CD4-positive, CD25-positive, alpha-beta regulatory T cell (primary cell): Measurements from ENCODE around the gene ZNF407. TPM values are rescaled to one million over a fixed set of nuclear protein-coding genes. Genes with fewer than 3 reads are reported as not detected.

ENCODE experiments used
- ATAC-seq, 2 donors: fragments of 150-1000 bp; cut with Tn5 transposase; one replicate each; pipeline ENCODE4 v1.10.0; 2021; ENCODE audit warnings: low read depth in 2 of 2, moderate number of reproducible peaks in 2 of 2, moderate library complexity in 1 of 2
- DNase-seq, 3 donors: peaks; one replicate each; pipeline versions ENCODE4 v3.0.0 to v3.0.0-alpha.2; 2012 to 2022; ENCODE audit warnings: mixed read lengths in 1 of 3
- H3K27ac ChIP-seq: one replicate; pipeline ENCODE4 v1.7.0; 2013; ENCODE audit warnings: mild to moderate bottlenecking, low read length; ENCODE audit not compliant: insufficient read depth, poor library complexity, severe bottlenecking
- H3K27me3 ChIP-seq: one replicate; pipeline ENCODE4 v1.7.0; 2013; ENCODE audit warnings: low read length; ENCODE audit not compliant: control insufficient read depth, insufficient read depth
- H3K36me3 ChIP-seq: one replicate; pipeline ENCODE4 v1.7.0; 2013; ENCODE audit warnings: mild to moderate bottlenecking, low read length, moderate library complexity; ENCODE audit not compliant: control insufficient read depth, insufficient read depth
- H3K4me1 ChIP-seq: 2 replicates; pipeline ENCODE4 v1.7.0; 2013; ENCODE audit warnings: mild to moderate bottlenecking, low read length; ENCODE audit not compliant: insufficient read depth, control insufficient read depth, poor library complexity, severe bottlenecking
- H3K4me3 ChIP-seq: one replicate; pipeline ENCODE4 v1.7.0; 2013; ENCODE audit warnings: low read depth, mild to moderate bottlenecking, low read length, moderate library complexity
- H3K9me3 ChIP-seq, 2 experiments: 1 replicate in 1 of 2; 2 replicates in 1 of 2; pipeline ENCODE4 v1.7.0; 2013; ENCODE audit warnings: low read length in 2 of 2, mild to moderate bottlenecking in 1 of 2, moderate library complexity in 1 of 2; ENCODE audit not compliant: control insufficient read depth in 2 of 2
- H3K27ac Mint-ChIP-seq, 3 donors: one replicate each; pipeline ENCODE4 v1.8.0; 2020 to 2022; ENCODE audit warnings: mild to moderate bottlenecking in 3 of 3, mixed read lengths in 3 of 3, moderate library complexity in 2 of 3
- H3K27me3 Mint-ChIP-seq: one replicate; pipeline ENCODE4 v1.8.0; 2022; ENCODE audit warnings: mild to moderate bottlenecking, mixed read lengths
- H3K36me3 Mint-ChIP-seq: one replicate; pipeline ENCODE4 v1.8.0; 2020; ENCODE audit warnings: mixed read lengths
- H3K4me1 Mint-ChIP-seq, 4 donors: one replicate each; pipeline ENCODE4 v1.8.0; 2020 to 2022; ENCODE audit warnings: mixed read lengths in 4 of 4, mild to moderate bottlenecking in 1 of 4
- H3K4me3 Mint-ChIP-seq, 4 donors: one replicate each; pipeline ENCODE4 v1.8.0; 2020 to 2022; ENCODE audit warnings: mild to moderate bottlenecking in 4 of 4, mixed read lengths in 4 of 4, moderate library complexity in 3 of 4
- H3K9me3 Mint-ChIP-seq, 7 donors: one replicate each; pipeline ENCODE4 v1.8.0; 2020 to 2022; ENCODE audit warnings: mixed read lengths in 7 of 7, mild to moderate bottlenecking in 3 of 7, moderate library complexity in 2 of 7
- polyA plus RNA-seq, 4 donors: library from polyadenylated mRNA; unstranded; fragments of 300-500 nt; fragmentation: Illumina TruSeq; gene quantifications; one replicate each; pipeline ENCODE4 v1.2.3, GENCODE V29; 2021
- total RNA-seq: library from RNA; stranded (reverse); gene quantifications from one replicate; pipeline ENCODE4 v1.2.3, GENCODE V29; 2022

The ZNF407 gene
- total and polyA plus RNA-seq, 5 donors from 2014 or later, result 2.0 to 34.0 (median 3.8) TPM

GRCh38 chr18:74617486-74617885 lies 19.8 kb downstream of the ZNF407 start:
- no peaks in the 10 kb centered on the region for H3K36me3 Mint-ChIP-seq
- Histone ChIP-seq H3K4me1 (no peaks in the 10 kb centered on the region), H3K27me3 (no peaks in the 10 kb centered on the region), H3K27ac (no peak overlapping the region), H3K36me3 (no peaks in the 10 kb centered on the region), H3K4me3 (no peak overlapping the region), H3K9me3 (no peaks in the 10 kb centered on the region)
- H3K4me3 Mint-ChIP-seq, result no peak overlapping the region
- no peaks in the 10 kb centered on the region for H3K27me3 Mint-ChIP-seq
- H3K27ac Mint-ChIP-seq, result no peak overlapping the region
- DNase-seq, result no peak
- H3K4me1 Mint-ChIP-seq, result peaks cover 8 to 14% (median 11%) of the 10 kb centered on the region in 4 donors
- no peaks in the 10 kb centered on the region for H3K9me3 Mint-ChIP-seq
- ATAC-seq, result no peak

- DNase-seq (peak in 1 of 3 donors; percentile 20), ATAC-seq (no peak)
- Mint-ChIP-seq H3K36me3 (no peaks in the 10 kb centered on the region), H3K4me3 (no peak overlapping the region), H3K4me1 (peaks cover 4 to 11% (median 7%) of the 10 kb centered on the region in 4 donors), H3K9me3 (no peaks in the 10 kb centered on the region), H3K27ac (no peak overlapping the region), H3K27me3 (no peaks in the 10 kb centered on the region)
- H3K27me3 ChIP-seq, result no peaks in the 10 kb centered on the region
- no peaks in the 10 kb centered on the region for H3K4me1 ChIP-seq
- H3K4me3 ChIP-seq, result no peak overlapping the region
- no peak overlapping the region for H3K27ac ChIP-seq
- H3K36me3 ChIP-seq, result no peaks in the 10 kb centered on the region
- H3K9me3 ChIP-seq, result no peaks in the 10 kb centered on the region
These were observed 24.4 kb downstream of the ZNF407 start for GRCh38 chr18:74622072-74622471.

DNA sequence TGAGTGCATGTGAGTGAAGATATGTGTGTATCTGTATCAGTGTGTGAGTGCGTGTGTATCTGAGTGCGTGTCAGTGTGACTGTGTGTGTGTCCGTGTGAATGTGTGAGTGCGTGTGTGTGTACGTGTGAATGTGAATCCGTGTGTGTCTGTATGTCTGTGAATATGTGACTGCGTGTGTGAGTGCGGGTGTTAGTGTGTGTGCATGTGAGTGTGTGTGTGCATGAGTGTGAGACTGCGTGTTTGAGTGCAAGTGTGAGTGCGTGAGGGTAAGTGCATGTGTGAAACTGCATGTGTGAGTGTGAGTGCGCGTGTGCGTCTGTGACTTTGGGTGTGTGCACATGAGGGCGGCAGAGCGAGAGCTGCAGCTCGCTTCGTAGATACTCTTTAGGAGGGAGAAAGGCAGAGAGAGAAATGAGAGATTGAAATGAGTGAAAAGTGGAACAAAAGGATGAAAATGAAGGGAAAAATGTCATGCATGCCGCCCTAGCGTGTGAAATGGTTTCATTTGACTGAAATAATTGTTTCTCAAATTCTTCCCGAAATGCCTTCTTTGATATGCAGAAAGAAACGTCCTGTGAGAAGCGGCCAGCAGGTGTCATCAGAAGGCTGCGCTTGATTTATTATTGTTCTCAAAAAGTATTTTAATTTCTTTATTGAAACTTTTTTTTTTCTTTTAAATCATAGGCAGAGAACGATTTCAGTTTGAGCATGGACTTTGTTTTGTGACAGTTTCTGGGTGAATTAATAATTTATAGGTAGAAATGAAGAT lies 25.6 kb downstream of the ZNF407 start:
- Histone ChIP-seq H3K27ac (no peak overlapping the region), H3K36me3 (no peaks in the 10 kb centered on the region), H3K4me3 (no peak overlapping the region), H3K4me1 (no peaks in the 10 kb centered on the region), H3K9me3 (no peaks in the 10 kb centered on the region), H3K27me3 (no peaks in the 10 kb centered on the region)
- peaks cover 4 to 17% (median 11%) of the 10 kb centered on the region in 4 donors for H3K4me1 Mint-ChIP-seq
- no peak overlapping the region for H3K4me3 Mint-ChIP-seq
- DNase-seq (peak in 2 of 3 donors; percentile 27 to 32), ATAC-seq (no peak)
- H3K9me3 Mint-ChIP-seq, result no peaks in the 10 kb centered on the region
- no peak overlapping the region for H3K27ac Mint-ChIP-seq
- H3K27me3 Mint-ChIP-seq, result no peaks in the 10 kb centered on the region
- H3K36me3 Mint-ChIP-seq, result no peaks in the 10 kb centered on the region

GRCh38 chr18:74624466-74624865 lies 26.8 kb downstream of the ZNF407 start:
- Mint-ChIP-seq H3K4me3 (no peak overlapping the region), H3K36me3 (no peaks in the 10 kb centered on the region), H3K27me3 (no peaks in the 10 kb centered on the region), H3K27ac (no peak overlapping the region), H3K9me3 (no peaks in the 10 kb centered on the region), H3K4me1 (peaks cover 4 to 17% (median 10%) of the 10 kb centered on the region in 4 donors)
- Histone ChIP-seq H3K36me3 (no peaks in the 10 kb centered on the region), H3K27ac (no peak overlapping the region), H3K27me3 (no peaks in the 10 kb centered on the region), H3K9me3 (no peaks in the 10 kb centered on the region), H3K4me3 (no peak overlapping the region), H3K4me1 (no peaks in the 10 kb centered on the region)
- DNase-seq, result no peak
- no peak for ATAC-seq

GRCh38 chr18:74625157-74625556 lies 27.5 kb downstream of the ZNF407 start:
- Histone ChIP-seq H3K36me3 (no peaks in the 10 kb centered on the region), H3K9me3 (no peaks in the 10 kb centered on the region), H3K4me1 (no peaks in the 10 kb centered on the region), H3K27me3 (no peaks in the 10 kb centered on the region), H3K27ac (no peak overlapping the region), H3K4me3 (no peak overlapping the region)
- H3K9me3 Mint-ChIP-seq, result no peaks in the 10 kb centered on the region
- peak overlapping the region in 1 of 3 donors; percentile 42 for H3K27ac Mint-ChIP-seq
- DNase-seq (no peak), ATAC-seq (no peak)
- H3K36me3 Mint-ChIP-seq, result no peaks in the 10 kb centered on the region
- H3K4me1 Mint-ChIP-seq, result peaks cover 4 to 16% (median 9%) of the 10 kb centered on the region in 4 donors
- no peaks in the 10 kb centered on the region for H3K27me3 Mint-ChIP-seq
- H3K4me3 Mint-ChIP-seq, result no peak overlapping the region

DNA sequence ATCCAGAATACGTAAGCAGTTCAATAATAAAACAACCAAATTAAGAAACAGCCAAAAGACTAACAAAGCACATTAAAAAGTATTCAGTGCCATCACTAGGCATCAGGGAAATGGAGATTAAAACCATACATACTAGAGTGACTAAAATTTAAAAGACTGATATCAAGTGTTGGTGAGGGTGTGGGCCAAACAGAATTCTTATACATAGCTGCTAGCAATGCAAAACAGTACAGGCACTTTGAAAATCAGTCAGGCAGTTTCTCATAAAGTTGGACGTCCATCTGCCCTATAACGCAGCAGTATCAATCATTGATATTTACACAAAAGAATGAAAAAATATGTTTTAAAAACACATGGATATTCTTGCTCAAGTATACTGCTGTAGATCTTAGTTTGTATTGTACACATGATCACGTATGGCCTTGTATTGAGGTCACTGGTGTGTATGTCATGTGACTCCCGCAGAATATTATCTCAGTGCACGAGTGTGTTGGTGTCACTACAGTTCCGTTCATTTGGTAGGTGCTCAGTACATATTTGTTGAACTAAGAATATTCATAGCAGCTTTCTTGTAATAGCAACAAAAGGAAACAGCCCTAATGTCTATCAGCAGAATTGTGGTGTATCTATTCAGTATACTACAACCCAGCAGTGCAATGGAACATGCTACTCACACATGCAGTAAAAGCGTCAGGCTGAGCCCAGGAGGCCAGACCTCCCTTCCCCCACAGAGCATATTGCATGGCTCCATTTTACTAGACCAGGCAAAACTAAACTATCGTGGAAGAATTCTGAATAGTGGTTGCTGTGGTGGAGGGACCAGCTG lies 28.6 kb downstream of the ZNF407 start:
- no peak for DNase-seq
- H3K4me1 Mint-ChIP-seq, result peaks cover 10 to 22% (median 15%) of the 10 kb centered on the region in 4 donors
- Histone ChIP-seq H3K27ac (no peak overlapping the region), H3K4me3 (no peak overlapping the region), H3K27me3 (no peaks in the 10 kb centered on the region), H3K9me3 (no peaks in the 10 kb centered on the region), H3K36me3 (no peaks in the 10 kb centered on the region), H3K4me1 (peaks cover 8% of the 10 kb centered on the region)
- no peaks in the 10 kb centered on the region for H3K9me3 Mint-ChIP-seq
- H3K4me3 Mint-ChIP-seq, result no peak overlapping the region
- no peaks in the 10 kb centered on the region for H3K27me3 Mint-ChIP-seq
- H3K27ac Mint-ChIP-seq, result no peak overlapping the region
- peaks cover 4% of the 10 kb centered on the region for H3K36me3 Mint-ChIP-seq
- ATAC-seq, result no peak

DNA sequence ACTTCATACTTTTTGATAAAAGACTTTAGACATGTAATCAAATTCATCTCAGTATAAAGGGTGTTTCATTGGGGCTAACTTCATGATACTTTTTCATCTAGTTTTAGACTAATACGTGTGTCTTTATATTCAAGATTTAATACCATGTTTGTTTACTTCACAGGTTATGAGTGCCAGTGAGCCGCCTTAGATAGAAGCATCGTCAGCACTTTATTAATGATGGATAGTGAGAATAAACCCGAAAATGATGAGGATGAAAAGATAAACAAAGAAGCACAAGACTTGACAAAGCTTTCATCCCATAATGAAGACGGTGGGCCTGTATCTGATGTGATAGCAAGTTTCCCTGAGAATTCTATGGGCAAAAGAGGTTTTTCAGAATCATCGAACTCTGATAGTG lies 33.1 kb downstream of the ZNF407 start:
- Histone ChIP-seq H3K27me3 (no peaks in the 10 kb centered on the region), H3K4me1 (peaks cover 11% of the 10 kb centered on the region), H3K27ac (no peak overlapping the region), H3K4me3 (no peak overlapping the region), H3K36me3 (peaks cover 31% of the 10 kb centered on the region), H3K9me3 (no peaks in the 10 kb centered on the region)
- no peaks in the 10 kb centered on the region for H3K27me3 Mint-ChIP-seq
- H3K4me3 Mint-ChIP-seq, result peak overlapping the region in 2 of 4 donors; percentile 4 to 47
- no peak for DNase-seq
- no peaks in the 10 kb centered on the region for H3K9me3 Mint-ChIP-seq
- H3K4me1 Mint-ChIP-seq, result peaks cover 18 to 37% (median 23%) of the 10 kb centered on the region in 4 donors
- H3K36me3 Mint-ChIP-seq, result peaks cover 38% of the 10 kb centered on the region
- peak overlapping the region; percentile 43 to 88 (median 83) for H3K27ac Mint-ChIP-seq
- no peak for ATAC-seq
